ENCODE data around the gene WHAMM. TPM values are rescaled to one million over a fixed set of nuclear protein-coding genes. Genes with fewer than 3 reads are reported as not detected.
"Not testable (repeated sequence)": the region's sequence is repeated elsewhere in the genome, so short reads cannot be mapped to it uniquely, and the experiment has no call there.

WHAMM gene
- total RNA-seq, 5 donors from 2014 or later (not counting 1 experiment from before 2014, with no cell fraction given) = 28.1 to 60.8 (median 34.1) TPM

DNA sequence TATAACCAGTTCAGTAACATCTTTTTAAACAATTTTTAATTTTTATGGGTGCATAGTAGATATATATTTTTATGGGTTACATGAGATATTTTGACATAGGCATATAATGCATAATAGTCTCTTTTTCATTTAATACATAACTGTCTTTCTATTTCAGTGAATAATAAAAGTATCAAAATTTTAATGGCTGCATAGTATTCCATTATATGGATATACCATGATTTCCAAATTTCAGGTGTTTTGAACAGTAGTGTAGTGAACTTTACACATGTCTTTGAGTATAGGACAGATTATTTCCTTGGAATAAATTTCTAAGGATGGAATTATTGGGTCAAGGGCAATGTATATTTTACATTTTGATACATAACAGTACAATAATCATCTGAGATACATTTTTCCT, 10.7 kb downstream of the WHAMM start:
- H3K9me3 ChIP-seq = no peaks in the 10 kb centered on the region
- ChIA-PET POLR2A (no interaction called here), CTCF (no interaction called here)
- no peak for DNase-seq
- no peak overlapping the region for H3K4me3 ChIP-seq (ENCODE audit: control insufficient read depth in 1 of 2, extremely low read depth in 1 of 2, low read length in 1 of 2)
- no peaks in the 10 kb centered on the region for H3K27me3 ChIP-seq (replicated peaks in 1 of 2; ENCODE audit: control insufficient read depth in 2 of 2, extremely low read depth in 1 of 2, insufficient read depth in 2 of 2, low read length in 1 of 2)
- ATAC-seq (replicated peaks in 1 of 4) = no peak
- no peaks in the 10 kb centered on the region for H3K4me1 ChIP-seq (ENCODE audit: control insufficient read depth in 1 of 2, extremely low read depth in 1 of 2, insufficient read depth in 2 of 2, low read length in 2 of 2)
- no peaks in the 10 kb centered on the region for H3K27me3 Mint-ChIP-seq
- H3K27ac ChIP-seq (ENCODE audit: low read length) = no peak overlapping the region
- peaks cover 26 to 30% (median 27%) of the 10 kb centered on the region in 3 donors for H3K4me1 Mint-ChIP-seq
- H3K27ac Mint-ChIP-seq = no peak overlapping the region
- H3K4me3 Mint-ChIP-seq = no peak overlapping the region
- H3K36me3 ChIP-seq (ENCODE audit: control insufficient read depth in 2 of 2, extremely low read depth in 1 of 2, insufficient read depth in 1 of 2, low read length in 1 of 2) = peaks cover 5 to 75% of the 10 kb centered on the region in 2 donors
- peaks cover 53% of the 10 kb centered on the region for H3K36me3 Mint-ChIP-seq
- no peaks in the 10 kb centered on the region for H3K9me3 Mint-ChIP-seq

DNA sequence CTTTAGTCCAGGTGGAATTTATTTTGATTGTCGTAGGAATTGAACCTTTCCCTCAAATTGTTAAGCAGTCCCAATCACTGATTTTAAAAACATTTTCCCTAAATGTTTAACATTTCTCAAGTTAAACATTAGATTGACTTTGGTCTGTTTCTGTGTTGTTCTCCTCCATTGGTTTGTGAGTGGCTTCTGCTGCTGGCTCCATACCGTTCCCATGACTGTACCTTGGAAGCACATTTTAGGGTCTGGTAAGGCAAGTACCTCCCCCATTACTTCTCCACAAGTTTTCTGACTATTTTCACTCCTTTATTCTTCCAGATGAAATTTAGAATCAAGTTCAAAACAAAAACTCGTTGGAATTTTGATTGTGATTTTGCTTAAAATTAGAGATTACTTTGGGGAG, 12.0 kb downstream of the WHAMM start:
- H3K4me3 Mint-ChIP-seq; H3K27ac ChIP-seq (ENCODE audit: low read length); CTCF ChIA-PET; H3K27me3 Mint-ChIP-seq; H3K27me3 ChIP-seq (replicated peaks in 1 of 2; ENCODE audit: control insufficient read depth in 2 of 2, extremely low read depth in 1 of 2, insufficient read depth in 2 of 2, low read length in 1 of 2); DNase-seq; H3K27ac Mint-ChIP-seq; H3K9me3 ChIP-seq; H3K4me3 ChIP-seq (ENCODE audit: control insufficient read depth in 1 of 2, extremely low read depth in 1 of 2, low read length in 1 of 2); H3K4me1 ChIP-seq (ENCODE audit: control insufficient read depth in 1 of 2, extremely low read depth in 1 of 2, insufficient read depth in 2 of 2, low read length in 2 of 2); POLR2A ChIA-PET; ATAC-seq (replicated peaks in 1 of 4); H3K9me3 Mint-ChIP-seq: not testable (repeated sequence)
- Mint-ChIP-seq H3K4me1 (peaks cover 16 to 20% (median 17%) of the 10 kb centered on the region in 3 donors), H3K36me3 (peaks cover 52% of the 10 kb centered on the region)
- H3K36me3 ChIP-seq (ENCODE audit: control insufficient read depth in 2 of 2, extremely low read depth in 1 of 2, insufficient read depth in 1 of 2, low read length in 1 of 2) = peaks cover 5 to 76% of the 10 kb centered on the region in 2 donors
- no CpG with 5 or more reads among the region's 3 CpGs for WGBS (ENCODE audit: insufficient coverage)

DNA sequence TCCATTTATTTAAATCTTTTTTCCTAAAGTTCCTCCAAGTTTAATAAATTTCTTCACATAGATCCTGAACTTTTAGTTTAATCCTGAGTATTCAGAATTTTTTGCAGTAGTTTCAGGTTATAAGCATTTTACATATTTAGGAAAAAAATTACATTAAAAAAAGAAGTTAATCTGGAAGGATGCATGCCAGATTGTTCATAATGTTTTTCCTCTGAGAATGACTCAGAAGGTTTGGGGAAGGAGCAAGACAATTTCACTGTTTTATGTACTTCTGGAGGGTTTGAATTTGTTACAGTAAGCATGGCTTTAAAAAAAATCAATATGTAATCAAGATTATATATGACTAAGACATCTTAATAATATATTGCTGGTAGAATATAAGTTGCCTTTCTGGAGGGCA, 12.4 kb downstream of the WHAMM start:
- H3K4me1 Mint-ChIP-seq = peaks cover 12 to 16% (median 12%) of the 10 kb centered on the region in 3 donors
- POLR2A ChIA-PET; ATAC-seq (replicated peaks in 1 of 4); H3K4me3 ChIP-seq (ENCODE audit: control insufficient read depth in 1 of 2, extremely low read depth in 1 of 2, low read length in 1 of 2); H3K27me3 Mint-ChIP-seq; DNase-seq; H3K9me3 ChIP-seq; H3K27me3 ChIP-seq (replicated peaks in 1 of 2; ENCODE audit: control insufficient read depth in 2 of 2, extremely low read depth in 1 of 2, insufficient read depth in 2 of 2, low read length in 1 of 2); CTCF ChIA-PET; H3K9me3 Mint-ChIP-seq; H3K27ac Mint-ChIP-seq; H3K4me1 ChIP-seq (ENCODE audit: control insufficient read depth in 1 of 2, extremely low read depth in 1 of 2, insufficient read depth in 2 of 2, low read length in 2 of 2); H3K27ac ChIP-seq (ENCODE audit: low read length); H3K4me3 Mint-ChIP-seq: not testable (repeated sequence)
- H3K36me3 ChIP-seq (ENCODE audit: control insufficient read depth in 2 of 2, extremely low read depth in 1 of 2, insufficient read depth in 1 of 2, low read length in 1 of 2) = peaks cover 5 to 74% of the 10 kb centered on the region in 2 donors
- peaks cover 52% of the 10 kb centered on the region for H3K36me3 Mint-ChIP-seq

DNA sequence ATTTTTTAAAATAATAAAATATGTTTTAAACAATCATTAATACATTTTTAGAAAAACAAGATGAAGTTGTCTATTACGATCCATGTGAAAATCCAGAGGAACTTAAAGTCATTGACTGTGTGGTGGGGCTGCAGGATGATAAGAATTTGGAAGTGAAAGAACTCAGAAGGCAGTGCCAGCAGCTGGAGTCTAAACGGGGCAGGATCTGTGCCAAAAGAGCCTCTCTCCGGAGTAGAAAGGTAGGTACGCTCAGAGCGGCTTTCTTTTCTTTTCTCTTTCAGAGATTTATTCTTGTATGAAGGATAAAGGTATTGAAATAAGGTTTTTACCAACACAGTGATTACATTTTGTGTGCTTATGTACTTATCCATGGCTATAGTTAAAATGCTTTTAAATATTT, 13.6 kb downstream of the WHAMM start:
- H3K27ac Mint-ChIP-seq = no peak overlapping the region
- ChIA-PET POLR2A (interaction anchor here (0.9 to 1.7 kb wide), 2 partner anchors 10 to 12 kb away, joined by 3 to 10 read pairs; no protein-coding TSS in a partner anchor), CTCF (no interaction called here)
- Histone ChIP-seq H3K36me3 (ENCODE audit: control insufficient read depth in 2 of 2, extremely low read depth in 1 of 2, insufficient read depth in 1 of 2, low read length in 1 of 2) (peaks cover 6 to 69% of the 10 kb centered on the region in 2 donors), H3K27ac (ENCODE audit: low read length) (no peak overlapping the region), H3K4me3 (ENCODE audit: control insufficient read depth in 1 of 2, extremely low read depth in 1 of 2, low read length in 1 of 2) (no peak overlapping the region), H3K9me3 (no peaks in the 10 kb centered on the region), H3K27me3 (replicated peaks in 1 of 2; ENCODE audit: control insufficient read depth in 2 of 2, extremely low read depth in 1 of 2, insufficient read depth in 2 of 2, low read length in 1 of 2) (no peaks in the 10 kb centered on the region), H3K4me1 (ENCODE audit: control insufficient read depth in 1 of 2, extremely low read depth in 1 of 2, insufficient read depth in 2 of 2, low read length in 2 of 2) (no peaks in the 10 kb centered on the region)
- peaks cover 8 to 13% (median 8%) of the 10 kb centered on the region in 3 donors for H3K4me1 Mint-ChIP-seq
- DNase-seq = no peak
- H3K4me3 Mint-ChIP-seq = no peak overlapping the region
- ATAC-seq (replicated peaks in 1 of 4) = no peak
- H3K36me3 Mint-ChIP-seq = peaks cover 48% of the 10 kb centered on the region
- no peaks in the 10 kb centered on the region for H3K27me3 Mint-ChIP-seq
- no peaks in the 10 kb centered on the region for H3K9me3 Mint-ChIP-seq
- no CpG with 5 or more reads among the region's 5 CpGs for WGBS (ENCODE audit: insufficient coverage)

DNA sequence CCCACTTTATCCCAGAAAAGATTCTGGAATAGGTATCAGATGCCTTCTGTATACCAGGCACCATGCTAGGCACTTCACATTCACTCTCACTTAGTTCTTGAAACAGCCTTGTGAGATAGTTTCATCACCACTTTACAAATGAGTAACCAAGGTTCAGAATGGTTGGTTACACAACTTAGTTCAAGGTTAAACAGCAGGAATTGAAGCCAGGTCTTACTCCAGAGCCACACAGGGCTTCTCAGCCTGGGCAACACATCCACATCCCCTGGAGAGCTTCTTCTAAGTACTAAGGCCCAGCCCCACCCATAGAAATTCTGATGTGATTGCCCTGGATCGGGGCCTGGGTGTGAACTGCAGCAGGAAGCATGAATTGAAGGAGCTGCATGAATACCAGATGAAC, 18.6 kb downstream of the WHAMM start:
- peak in 1 of 4 experiments; percentile 2 for ATAC-seq (replicated peaks in 1 of 4)
- WGBS (ENCODE audit: insufficient coverage) = no CpG with 5 or more reads among the region's 1 CpG
- Histone ChIP-seq H3K36me3 (ENCODE audit: control insufficient read depth in 2 of 2, extremely low read depth in 1 of 2, insufficient read depth in 1 of 2, low read length in 1 of 2) (peaks cover 5 to 83% of the 10 kb centered on the region in 2 donors), H3K9me3 (no peaks in the 10 kb centered on the region), H3K27me3 (replicated peaks in 1 of 2; ENCODE audit: control insufficient read depth in 2 of 2, extremely low read depth in 1 of 2, insufficient read depth in 2 of 2, low read length in 1 of 2) (no peaks in the 10 kb centered on the region), H3K4me1 (ENCODE audit: control insufficient read depth in 1 of 2, extremely low read depth in 1 of 2, insufficient read depth in 2 of 2, low read length in 2 of 2) (no peaks in the 10 kb centered on the region), H3K4me3 (ENCODE audit: control insufficient read depth in 1 of 2, extremely low read depth in 1 of 2, low read length in 1 of 2) (no peak overlapping the region), H3K27ac (ENCODE audit: low read length) (no peak overlapping the region)
- POLR2A ChIA-PET = interaction anchor here in 1 of 2 donors (1.6 kb wide), 1 partner anchor 10 kb away, joined by 4 read pairs; no protein-coding TSS in a partner anchor
- no peak for DNase-seq
- H3K27ac Mint-ChIP-seq = no peak overlapping the region
- no peak overlapping the region for H3K4me3 Mint-ChIP-seq
- no peaks in the 10 kb centered on the region for H3K9me3 Mint-ChIP-seq
- peaks cover 55% of the 10 kb centered on the region for H3K36me3 Mint-ChIP-seq
- CTCF ChIA-PET = no interaction called here
- no peaks in the 10 kb centered on the region for H3K27me3 Mint-ChIP-seq
- peaks cover 19 to 28% (median 21%) of the 10 kb centered on the region in 3 donors for H3K4me1 Mint-ChIP-seq

DNA sequence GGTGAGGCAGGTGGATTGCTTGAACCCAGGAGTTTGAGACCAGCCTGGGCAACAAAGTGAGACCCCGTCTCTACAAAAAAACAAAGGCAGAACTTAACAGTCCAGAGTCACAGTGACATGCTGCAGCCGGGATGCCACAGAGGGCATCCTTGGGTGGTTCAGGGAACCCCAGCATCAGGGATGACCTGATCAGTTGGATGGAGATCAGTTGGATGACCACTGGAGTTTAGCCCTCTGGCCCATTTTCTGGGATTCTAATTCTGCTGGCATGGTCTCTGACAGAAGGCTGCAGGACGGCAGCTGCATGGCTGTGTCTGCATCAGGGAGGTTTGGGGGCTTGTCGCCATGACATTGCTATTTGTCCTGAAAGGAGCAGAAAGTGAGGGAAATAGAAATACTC, 19.8 kb downstream of the WHAMM start:
- H3K36me3 Mint-ChIP-seq = peaks cover 61% of the 10 kb centered on the region
- no peak overlapping the region for H3K4me3 Mint-ChIP-seq
- Histone ChIP-seq H3K27me3 (replicated peaks in 1 of 2; ENCODE audit: control insufficient read depth in 2 of 2, extremely low read depth in 1 of 2, insufficient read depth in 2 of 2, low read length in 1 of 2) (no peaks in the 10 kb centered on the region), H3K9me3 (no peaks in the 10 kb centered on the region), H3K4me3 (ENCODE audit: control insufficient read depth in 1 of 2, extremely low read depth in 1 of 2, low read length in 1 of 2) (no peak overlapping the region), H3K27ac (ENCODE audit: low read length) (no peak overlapping the region), H3K4me1 (ENCODE audit: control insufficient read depth in 1 of 2, extremely low read depth in 1 of 2, insufficient read depth in 2 of 2, low read length in 2 of 2) (no peaks in the 10 kb centered on the region), H3K36me3 (ENCODE audit: control insufficient read depth in 2 of 2, extremely low read depth in 1 of 2, insufficient read depth in 1 of 2, low read length in 1 of 2) (peaks cover 10 to 85% of the 10 kb centered on the region in 2 donors)
- no peaks in the 10 kb centered on the region for H3K9me3 Mint-ChIP-seq
- no peak for DNase-seq
- ChIA-PET CTCF (interaction anchor here in 1 of 2 donors (0.7 kb wide), 1 partner anchor 340 kb away, joined by 4 read pairs; no protein-coding TSS in a partner anchor), POLR2A (no interaction called here)
- WGBS (ENCODE audit: insufficient coverage) = 100% methylated on average over 3 of the region's 4 CpGs
- H3K27ac Mint-ChIP-seq = no peak overlapping the region
- ATAC-seq (replicated peaks in 1 of 4) = peak in 1 of 4 experiments; percentile 6
- no peaks in the 10 kb centered on the region for H3K27me3 Mint-ChIP-seq
- H3K4me1 Mint-ChIP-seq = peaks cover 19 to 31% (median 24%) of the 10 kb centered on the region in 3 donors

All from T-cell (primary cell).